HG03521 (cell line): ENCODE measurements around the gene DACT3.

Experiments
- ATAC-seq: cut with Tn5 transposase; IDR thresholded peaks from one replicate; pipeline ENCODE4 v1.9.1; 2021; ENCODE audit warnings: mild to moderate bottlenecking, moderate library complexity; ENCODE audit not compliant: unreplicated experiment

Gene DACT3

DNA sequence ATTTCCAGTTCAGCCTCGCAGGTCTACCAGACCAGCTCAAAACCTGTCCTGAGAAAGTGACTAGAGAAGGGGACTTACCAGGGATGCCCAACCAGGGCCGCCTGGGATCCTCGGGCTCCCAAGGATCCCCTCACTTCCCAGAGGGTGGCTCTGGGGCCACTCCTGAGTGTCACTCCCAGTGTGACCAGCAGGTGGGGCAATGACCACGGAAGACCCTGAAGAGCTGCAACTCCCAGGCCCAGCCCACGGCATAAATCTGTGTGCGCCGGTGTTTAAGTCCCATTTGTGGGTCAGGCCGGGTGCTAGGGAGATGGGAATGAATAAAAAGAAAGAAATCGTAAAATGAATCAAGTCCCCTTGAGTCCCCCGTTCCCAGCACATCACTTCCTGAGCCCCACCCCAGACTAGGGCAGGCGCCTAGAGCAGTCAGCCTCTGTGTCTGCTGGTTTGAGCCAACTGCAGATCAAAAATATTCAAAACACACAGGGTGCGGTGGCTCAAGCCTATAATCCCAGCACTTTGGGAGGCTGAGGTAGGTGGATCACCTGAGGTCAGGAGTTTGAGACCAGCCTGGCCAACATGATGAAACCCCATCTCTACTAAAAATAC lies 46.8 kb downstream of the DACT3 start:
- no peak for ATAC-seq

GRCh38 chr19:46613525-46613924 lies 47.5 kb downstream of the DACT3 start:
- no peak for ATAC-seq

DNA sequence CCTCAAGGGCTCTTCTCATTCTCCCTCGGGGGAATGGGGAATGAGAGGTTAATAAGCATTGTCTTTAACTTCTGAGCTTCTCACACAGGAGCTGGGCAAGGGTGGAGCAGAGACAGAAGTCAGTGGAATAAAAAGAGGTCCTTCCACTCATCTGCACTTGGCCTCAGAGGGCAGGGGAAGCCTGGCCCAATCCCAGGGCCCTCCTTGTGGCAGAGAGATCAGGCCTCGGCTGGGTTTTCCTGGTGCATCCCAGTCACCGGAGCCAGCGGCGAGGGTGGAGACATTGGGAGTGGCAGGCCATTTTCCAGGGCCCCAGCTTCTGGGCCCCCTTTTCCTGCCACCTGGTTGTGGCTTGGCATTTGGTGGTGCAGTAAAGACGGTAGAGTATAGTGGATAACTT lies 49.2 kb downstream of the DACT3 start:
- ATAC-seq: no peak

DNA sequence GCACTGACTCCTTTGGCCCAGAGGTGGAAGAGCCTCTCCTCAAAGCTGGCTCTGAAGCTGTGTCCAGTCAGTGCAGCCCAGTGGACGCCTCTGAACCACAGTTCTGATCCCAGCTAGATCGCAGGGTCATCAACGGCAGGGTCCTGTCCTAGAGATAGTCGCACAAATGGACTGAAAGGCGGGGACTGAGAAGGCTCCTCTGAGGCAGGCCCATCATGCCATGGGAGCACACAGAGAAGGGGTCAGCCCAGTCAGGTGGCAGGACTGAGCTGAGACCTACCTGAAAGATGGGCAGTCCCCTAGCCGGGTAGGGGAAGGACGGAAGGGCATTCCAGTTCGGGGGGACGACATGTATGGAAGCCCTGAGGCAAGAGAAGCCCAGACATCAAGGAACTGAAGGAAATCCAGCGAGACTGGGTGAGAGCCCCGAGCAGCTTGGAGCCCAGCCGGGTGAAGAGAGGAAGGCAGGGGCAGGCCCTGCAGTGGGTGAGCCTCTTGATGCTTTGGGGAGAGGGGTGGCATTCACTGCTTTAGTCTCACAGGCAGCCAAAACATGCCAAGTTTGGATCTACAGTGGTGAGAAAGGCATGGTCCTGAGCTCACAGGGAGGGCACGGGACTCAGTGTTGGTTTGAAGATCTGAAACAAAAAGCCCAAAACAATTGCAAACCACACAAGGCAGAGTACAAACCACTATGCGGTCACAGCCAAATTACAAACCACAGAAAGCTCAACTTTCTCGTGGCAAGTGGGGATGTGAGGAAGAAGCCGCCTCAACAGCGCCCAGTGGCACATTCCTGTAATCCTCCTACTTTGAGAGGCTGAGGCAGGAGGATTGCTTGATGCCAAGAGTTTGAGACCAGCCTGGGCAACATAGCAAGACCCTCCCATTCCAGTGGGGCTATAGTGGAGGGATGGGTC lies 49.9 kb downstream of the DACT3 start:
- no peak for ATAC-seq

DNA sequence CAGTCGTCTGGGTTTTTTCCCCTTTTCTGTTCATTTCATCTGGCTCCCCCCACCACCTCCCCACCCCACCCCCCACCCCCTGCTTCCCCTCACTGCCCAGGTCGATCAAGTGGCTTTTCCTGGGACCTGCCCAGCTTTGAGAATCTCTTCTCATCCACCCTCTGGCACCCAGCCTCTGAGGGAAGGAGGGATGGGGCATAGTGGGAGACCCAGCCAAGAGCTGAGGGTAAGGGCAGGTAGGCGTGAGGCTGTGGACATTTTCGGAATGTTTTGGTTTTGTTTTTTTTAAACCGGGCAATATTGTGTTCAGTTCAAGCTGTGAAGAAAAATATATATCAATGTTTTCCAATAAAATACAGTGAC lies 50.6 kb downstream of the DACT3 start:
- ATAC-seq: no peak

DNA sequence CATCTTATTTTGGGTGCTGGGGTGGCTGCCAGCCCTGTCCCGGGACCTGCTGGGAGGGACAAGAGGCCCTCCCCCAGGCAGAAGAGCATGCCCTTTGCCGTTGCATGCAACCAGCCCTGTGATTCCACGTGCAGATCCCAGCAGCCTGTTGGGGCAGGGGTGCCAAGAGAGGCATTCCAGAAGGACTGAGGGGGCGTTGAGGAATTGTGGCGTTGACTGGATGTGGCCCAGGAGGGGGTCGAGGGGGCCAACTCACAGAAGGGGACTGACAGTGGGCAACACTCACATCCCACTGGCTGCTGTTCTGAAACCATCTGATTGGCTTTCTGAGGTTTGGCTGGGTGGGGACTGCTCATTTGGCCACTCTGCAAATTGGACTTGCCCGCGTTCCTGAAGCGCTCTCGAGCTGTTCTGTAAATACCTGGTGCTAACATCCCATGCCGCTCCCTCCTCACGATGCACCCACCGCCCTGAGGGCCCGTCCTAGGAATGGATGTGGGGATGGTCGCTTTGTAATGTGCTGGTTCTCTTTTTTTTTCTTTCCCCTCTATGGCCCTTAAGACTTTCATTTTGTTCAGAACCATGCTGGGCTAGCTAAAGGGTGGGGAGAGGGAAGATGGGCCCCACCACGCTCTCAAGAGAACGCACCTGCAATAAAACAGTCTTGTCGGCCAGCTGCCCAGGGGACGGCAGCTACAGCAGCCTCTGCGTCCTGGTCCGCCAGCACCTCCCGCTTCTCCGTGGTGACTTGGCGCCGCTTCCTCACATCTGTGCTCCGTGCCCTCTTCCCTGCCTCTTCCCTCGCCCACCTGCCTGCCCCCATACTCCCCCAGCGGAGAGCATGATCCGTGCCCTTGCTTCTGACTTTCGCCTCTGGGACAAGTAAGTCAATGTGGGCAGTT lies 51.2 kb downstream of the DACT3 start:
- ATAC-seq: no peak

DNA sequence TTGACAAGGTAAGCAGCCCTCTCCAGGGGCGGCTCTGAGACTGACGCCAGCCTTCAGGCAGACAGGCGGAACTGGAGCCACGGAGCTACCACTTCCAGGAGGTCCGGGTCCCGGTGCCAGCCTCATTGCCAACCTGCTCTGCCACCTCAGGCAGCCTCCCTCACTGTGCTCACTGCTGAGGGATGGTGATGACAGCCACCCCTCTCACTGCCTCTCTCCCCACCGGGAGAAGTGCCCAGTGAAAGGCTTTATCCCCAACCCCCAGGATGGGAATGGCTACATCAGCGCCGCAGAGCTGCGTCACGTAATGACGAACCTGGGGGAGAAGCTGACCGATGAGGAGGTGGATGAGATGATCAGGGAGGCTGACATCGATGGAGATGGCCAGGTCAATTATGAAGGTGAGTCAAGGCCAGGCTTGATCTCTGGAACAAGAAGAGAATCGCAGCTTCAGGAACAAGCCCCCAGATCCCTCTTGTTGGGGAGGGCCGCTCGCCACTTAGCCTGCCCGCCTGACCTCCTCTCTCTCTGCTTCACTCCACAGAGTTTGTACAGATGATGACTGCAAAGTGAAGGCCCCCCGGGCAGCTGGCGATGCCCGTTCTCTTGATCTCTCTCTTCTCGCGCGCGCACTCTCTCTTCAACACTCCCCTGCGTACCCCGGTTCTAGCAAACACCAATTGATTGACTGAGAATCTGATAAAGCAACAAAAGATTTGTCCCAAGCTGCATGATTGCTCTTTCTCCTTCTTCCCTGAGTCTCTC lies 52.2 kb downstream of the DACT3 start:
- no peak for ATAC-seq

DNA sequence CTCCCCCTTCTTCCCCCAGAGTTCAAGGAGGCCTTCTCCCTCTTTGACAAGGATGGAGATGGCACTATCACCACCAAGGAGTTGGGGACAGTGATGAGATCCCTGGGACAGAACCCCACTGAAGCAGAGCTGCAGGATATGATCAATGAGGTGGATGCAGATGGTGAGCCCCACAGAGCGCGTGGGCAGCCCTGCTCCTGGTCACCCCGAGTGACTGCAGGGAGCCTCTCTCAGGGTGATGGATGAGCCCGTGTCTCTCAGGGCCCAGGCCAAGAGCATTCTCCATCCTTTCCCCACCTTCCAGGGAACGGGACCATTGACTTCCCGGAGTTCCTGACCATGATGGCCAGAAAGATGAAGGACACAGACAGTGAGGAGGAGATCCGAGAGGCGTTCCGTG lies 52.8 kb downstream of the DACT3 start:
- ATAC-seq: no peak

- no peak for ATAC-seq
Observed at GRCh38 chr19:46607448-46607841, 53.5 kb downstream of the DACT3 start.

- no peak for ATAC-seq
Observed at GRCh38 chr19:46606681-46607447, 54.1 kb downstream of the DACT3 start.

DNA sequence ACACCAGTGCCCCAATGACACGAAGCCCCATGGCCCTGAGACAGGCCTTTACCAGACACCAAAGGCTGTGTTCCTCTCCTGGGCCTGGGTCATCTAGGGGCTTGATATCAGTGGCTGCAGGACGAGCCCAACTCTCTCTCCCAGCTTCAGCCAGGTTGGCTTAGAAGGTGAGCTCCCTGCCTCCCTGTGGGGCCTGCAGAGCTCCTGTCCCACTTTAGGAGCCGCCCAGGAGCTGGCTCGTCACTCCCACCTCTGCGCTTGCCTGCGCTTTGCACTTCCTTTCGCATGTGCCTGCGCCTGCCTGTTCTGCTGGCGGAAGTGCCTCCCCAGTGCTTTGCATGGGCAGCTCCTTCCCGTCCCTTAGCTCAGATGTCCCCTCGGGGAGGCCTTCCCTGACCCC lies 55.0 kb downstream of the DACT3 start:
- ATAC-seq: no peak

DNA sequence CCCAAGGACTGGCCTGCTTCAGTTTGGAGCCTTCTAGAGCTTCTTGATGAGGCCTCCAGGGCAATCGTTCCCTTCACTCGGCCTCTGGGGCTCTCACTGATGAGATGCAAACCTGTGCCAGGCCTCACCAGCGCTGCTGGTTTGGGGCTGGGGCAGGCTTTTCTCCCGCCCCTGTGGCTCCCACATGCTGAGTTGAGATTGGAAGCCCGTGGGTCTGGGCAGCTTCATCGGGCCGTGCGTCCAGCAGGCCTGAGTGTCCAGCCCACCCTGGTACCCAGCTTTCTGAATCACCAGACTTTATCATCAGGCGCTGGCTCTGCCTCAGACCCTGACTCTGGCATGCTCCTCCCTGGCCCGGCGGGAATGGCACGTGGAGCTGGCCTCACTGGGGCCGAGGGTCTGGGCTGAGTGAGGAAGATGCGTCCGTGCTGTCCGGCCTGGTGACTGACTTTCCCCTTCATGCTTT lies 55.6 kb downstream of the DACT3 start:
- no peak for ATAC-seq

DNA sequence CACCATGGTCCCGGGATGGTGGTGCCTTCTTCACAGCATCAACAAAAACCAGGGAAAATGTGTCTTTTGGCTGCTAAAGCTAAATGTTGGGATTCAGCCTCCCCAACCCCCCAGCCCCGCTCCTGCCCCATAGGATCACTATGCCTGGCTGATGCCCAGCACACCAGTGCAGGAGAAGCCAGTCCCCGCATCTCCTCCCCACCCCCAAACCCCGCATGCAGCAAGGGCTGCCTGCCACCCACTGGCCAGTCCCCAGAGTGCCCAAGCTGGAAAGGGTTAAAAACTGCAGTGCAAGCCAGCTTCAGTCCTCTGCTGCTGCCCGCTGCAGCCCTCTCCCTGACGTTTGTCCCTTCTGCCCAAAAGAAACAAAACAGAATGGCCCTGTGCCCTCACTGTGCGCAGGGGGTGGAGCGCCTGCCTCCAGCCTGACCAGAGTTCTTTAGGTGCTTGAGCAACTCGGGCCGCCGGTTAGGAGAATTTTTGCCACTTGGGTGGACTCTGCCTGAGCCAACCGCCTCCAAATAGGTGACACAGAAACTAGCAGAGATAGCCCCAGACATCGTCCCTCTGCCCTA lies 56.1 kb downstream of the DACT3 start:
- no peak for ATAC-seq

DNA sequence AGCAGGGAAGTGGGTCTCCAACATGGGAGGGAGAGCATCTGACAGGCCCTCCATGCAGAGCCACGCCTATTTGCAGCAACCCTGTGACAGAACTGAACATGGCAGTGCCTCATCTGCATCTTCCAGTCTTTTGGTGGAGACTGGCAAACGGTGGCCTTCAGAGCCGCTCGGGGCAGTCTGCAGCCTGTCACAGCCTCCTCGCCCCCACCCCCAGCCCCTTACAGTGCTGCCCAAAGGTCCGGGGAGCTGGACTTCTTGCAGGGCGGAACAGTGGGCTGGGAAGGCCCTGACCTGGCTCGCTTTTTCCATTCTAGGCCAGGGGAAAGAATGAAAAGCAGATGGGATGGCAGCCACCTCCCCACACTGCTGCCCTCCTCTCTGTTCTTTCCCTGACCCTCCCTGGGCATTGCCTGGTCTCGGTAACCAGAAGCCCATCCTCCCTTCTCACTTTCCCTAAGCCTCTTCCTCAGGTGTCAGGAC lies 57.2 kb downstream of the DACT3 start:
- no peak for ATAC-seq

DNA sequence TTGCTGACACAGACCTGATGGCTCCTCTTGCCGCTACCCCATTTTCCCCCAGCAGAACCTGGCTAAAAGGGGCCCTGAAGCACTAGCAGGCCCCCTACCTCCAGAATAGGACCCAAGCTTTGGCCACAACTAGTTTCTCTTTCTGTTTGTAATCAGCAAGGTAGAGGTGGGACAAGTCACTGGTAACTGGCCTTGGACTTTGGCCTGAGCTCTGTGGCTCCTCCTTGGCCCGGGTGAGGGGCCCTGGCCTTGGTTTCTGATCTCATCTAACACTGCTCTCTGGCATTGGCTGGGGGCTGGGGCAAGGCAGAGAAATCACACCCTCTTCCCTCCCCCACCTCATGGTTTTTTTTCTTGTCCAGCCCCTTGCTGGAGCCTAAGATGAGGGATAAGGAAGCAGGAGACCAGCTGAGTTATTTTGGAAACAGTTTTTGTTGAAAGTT lies 57.8 kb downstream of the DACT3 start:
- ATAC-seq: no peak

GRCh38 chr19:46602392-46603194 lies 58.4 kb downstream of the DACT3 start:
- no peak for ATAC-seq

DNA sequence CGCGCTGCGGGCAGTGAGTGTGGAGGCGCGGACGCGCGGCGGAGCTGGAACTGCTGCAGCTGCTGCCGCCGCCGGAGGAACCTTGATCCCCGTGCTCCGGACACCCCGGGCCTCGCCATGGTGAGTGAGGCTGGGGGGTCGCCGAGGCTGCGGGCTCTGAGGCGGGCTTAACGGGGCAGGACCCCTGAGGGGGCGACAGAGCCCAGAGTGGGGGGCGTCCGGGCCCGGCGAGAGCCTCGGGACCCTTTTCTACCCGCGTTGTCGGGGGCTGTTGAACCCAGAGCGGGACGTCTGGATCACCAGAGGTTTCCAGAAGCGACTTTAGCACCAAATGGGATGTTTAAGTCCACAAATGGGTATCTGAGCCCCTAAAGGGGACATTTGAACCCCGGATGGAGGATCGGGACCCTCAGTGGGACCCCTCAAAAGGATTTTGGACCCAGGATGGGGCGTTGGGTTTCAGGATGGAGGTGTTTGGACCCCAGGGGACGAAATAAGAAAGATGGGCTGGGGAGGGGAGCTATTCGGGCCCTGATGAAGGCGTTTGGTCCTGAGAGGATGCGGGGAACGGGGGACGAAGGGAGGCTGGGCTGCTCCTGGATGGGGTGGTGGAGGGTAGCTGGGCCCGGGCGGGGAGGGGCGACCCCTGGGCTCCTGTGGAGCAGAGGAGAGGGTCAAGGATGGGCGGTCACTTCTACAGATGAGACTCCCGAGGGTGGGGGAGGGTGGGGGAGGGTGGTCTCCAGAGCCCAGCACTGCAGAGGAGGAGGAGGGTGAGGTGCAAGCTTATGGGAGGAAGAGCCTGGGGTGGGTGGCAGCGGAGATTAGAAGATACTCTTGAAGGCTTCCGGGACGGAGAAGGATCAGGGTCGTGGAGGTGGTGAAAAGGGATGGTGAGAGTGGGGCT lies 59.4 kb downstream of the DACT3 start, which contains the start of gene CALM3:
TSS of gene CALM3 (plus strand) at position 13 of the 907 bp plus-strand sequence. CDS start at position 118, 105 bp downstream.
- ATAC-seq: no peak
